CD8-positive, alpha-beta memory T cell (primary cell): ENCODE results near the gene FAM3B. TPM values are rescaled to one million over a fixed set of nuclear protein-coding genes. Genes with fewer than 3 reads are reported as not detected.
A peak's percentile ranks its signal among the peaks of the same experiment; 100 is the strongest.

Experiments
- CTCF ChIA-PET: fragments of 350-600 bp; sonication (Branson Sonifier 250); formaldehyde crosslinking; loops from one replicate; lab custom pipeline; 2021; ENCODE audit warnings: antibody characterized with exemption; lab: Charles Lee
- POLR2A ChIA-PET: fragments of 350-600 bp; sonication (Branson Sonifier 250); formaldehyde crosslinking; loops from one replicate; lab custom pipeline; 2021; ENCODE audit warnings: antibody characterized with exemption; lab: Charles Lee
- DNase-seq, 5 donors: peaks; one replicate each; pipeline versions ENCODE4 v3.0.0 to v3.0.0-alpha.2; 2020 to 2022; ENCODE audit warnings: mixed read lengths in 1 of 5
- H3K27ac ChIP-seq: one replicate; pipeline ENCODE4 v1.7.0; 2013; ENCODE audit warnings: low read depth, mild to moderate bottlenecking, low read length, moderate library complexity
- H3K27me3 ChIP-seq: 2 replicates; pipeline ENCODE4 v1.7.0; 2013; ENCODE audit warnings: low read length, mild to moderate bottlenecking; ENCODE audit not compliant: insufficient read depth, poor library complexity, severe bottlenecking
- H3K36me3 ChIP-seq: 2 replicates; pipeline ENCODE4 v1.7.0; 2013; ENCODE audit warnings: mild to moderate bottlenecking, low read length, moderate library complexity; ENCODE audit not compliant: insufficient read depth
- H3K4me1 ChIP-seq: 2 replicates; pipeline ENCODE4 v1.7.0; 2013; ENCODE audit warnings: mild to moderate bottlenecking, low read length, moderate library complexity; ENCODE audit not compliant: insufficient read depth
- H3K4me3 ChIP-seq: 2 replicates; pipeline ENCODE4 v1.7.0; 2013; ENCODE audit warnings: mild to moderate bottlenecking, low read length
- H3K9me3 ChIP-seq: 2 replicates; pipeline ENCODE4 v1.7.0; 2013; ENCODE audit warnings: mild to moderate bottlenecking, low read length
- H3K27ac Mint-ChIP-seq, 8 donors: one replicate each; pipeline ENCODE4 v1.8.0; 2020 to 2021; ENCODE audit warnings: mixed read lengths in 8 of 8, mild to moderate bottlenecking in 6 of 8, inconsistent platforms in 3 of 8, moderate library complexity in 3 of 8
- H3K27me3 Mint-ChIP-seq, 2 donors: one replicate each; pipeline ENCODE4 v1.8.0; 2020 to 2021; ENCODE audit warnings: mixed read lengths in 2 of 2, mild to moderate bottlenecking in 1 of 2, moderate library complexity in 1 of 2
- H3K36me3 Mint-ChIP-seq, 3 donors: one replicate each; pipeline ENCODE4 v1.8.0; 2020 to 2021; ENCODE audit warnings: mixed read lengths in 3 of 3, inconsistent platforms in 1 of 3, mild to moderate bottlenecking in 1 of 3
- H3K4me1 Mint-ChIP-seq, 3 donors: one replicate each; pipeline ENCODE4 v1.8.0; 2020 to 2021; ENCODE audit warnings: mixed read lengths in 3 of 3, inconsistent platforms in 1 of 3, mild to moderate bottlenecking in 1 of 3
- H3K4me3 Mint-ChIP-seq, 7 donors: one replicate each; pipeline ENCODE4 v1.8.0; 2020 to 2021; ENCODE audit warnings: mixed read lengths in 7 of 7, mild to moderate bottlenecking in 6 of 7, moderate library complexity in 4 of 7, inconsistent platforms in 2 of 7
- H3K9me3 Mint-ChIP-seq, 5 donors: one replicate each; pipeline ENCODE4 v1.8.0; 2020 to 2022; ENCODE audit warnings: mixed read lengths in 5 of 5, mild to moderate bottlenecking in 3 of 5, moderate library complexity in 2 of 5, inconsistent platforms in 1 of 5
- polyA plus RNA-seq: library from polyadenylated mRNA; unstranded; fragments of 300-500 nt; fragmentation: Illumina TruSeq; gene quantifications from one replicate; pipeline ENCODE4 v1.2.3, GENCODE V29; 2021
- total RNA-seq, 2 experiments: library from RNA; stranded (reverse); gene quantifications; one replicate each; pipeline ENCODE4 v1.2.3, GENCODE V29; 2021

The FAM3B gene
- total and polyA plus RNA-seq, 3 experiments from 2014 or later = not detected

DNA sequence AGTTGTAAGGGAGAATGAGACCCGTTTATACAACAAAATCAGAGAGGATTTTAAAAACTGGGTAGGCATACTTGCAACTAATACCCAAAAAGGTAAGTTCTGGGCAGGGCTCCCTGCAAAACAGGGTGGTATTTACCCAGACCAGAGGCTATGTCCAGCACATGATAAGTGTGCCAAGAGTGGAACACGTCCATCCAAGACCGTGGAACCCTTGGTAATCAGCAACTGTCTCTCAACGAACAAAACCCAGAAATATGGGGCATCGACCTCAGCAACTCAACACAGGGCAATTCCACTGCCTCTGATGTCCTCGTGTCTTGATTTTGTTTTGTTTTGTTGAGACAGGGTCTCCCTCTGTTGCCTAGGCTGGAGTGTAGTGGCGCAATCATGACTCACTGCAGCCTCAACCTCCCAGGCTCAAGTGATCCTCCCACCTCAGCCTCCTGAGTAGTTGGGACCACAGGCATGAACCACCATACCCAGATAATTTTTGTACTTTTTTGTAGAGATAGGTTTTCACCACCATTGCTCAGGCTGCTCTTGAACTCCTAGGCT, 82.7 kb downstream of the FAM3B start:
- ChIA-PET POLR2A (no interaction called here), CTCF (interaction anchor here (1.3 kb wide), 1 partner anchor 12 kb away, joined by 3 read pairs; no protein-coding TSS in a partner anchor)
- DNase-seq = peak in 1 of 5 donors; percentile 12
- Histone ChIP-seq H3K4me3 (no peak overlapping the region), H3K27ac (no peak overlapping the region), H3K36me3 (peaks cover 52% of the 10 kb centered on the region), H3K4me1 (no peaks in the 10 kb centered on the region), H3K9me3 (no peaks in the 10 kb centered on the region), H3K27me3 (no peaks in the 10 kb centered on the region)
- Mint-ChIP-seq H3K27me3 (no peaks in the 10 kb centered on the region), H3K36me3 (peaks cover 14 to 97% (median 50%) of the 10 kb centered on the region in 3 donors), H3K4me1 (no peaks in the 10 kb centered on the region), H3K4me3 (no peak overlapping the region), H3K27ac (peak overlapping the region in 2 of 8 donors; percentile 33 to 84), H3K9me3 (no peaks in the 10 kb centered on the region)

GRCh38 chr21:41402231-41402630, 85.6 kb downstream of the FAM3B start:
- CTCF ChIA-PET = no interaction called here

DNA sequence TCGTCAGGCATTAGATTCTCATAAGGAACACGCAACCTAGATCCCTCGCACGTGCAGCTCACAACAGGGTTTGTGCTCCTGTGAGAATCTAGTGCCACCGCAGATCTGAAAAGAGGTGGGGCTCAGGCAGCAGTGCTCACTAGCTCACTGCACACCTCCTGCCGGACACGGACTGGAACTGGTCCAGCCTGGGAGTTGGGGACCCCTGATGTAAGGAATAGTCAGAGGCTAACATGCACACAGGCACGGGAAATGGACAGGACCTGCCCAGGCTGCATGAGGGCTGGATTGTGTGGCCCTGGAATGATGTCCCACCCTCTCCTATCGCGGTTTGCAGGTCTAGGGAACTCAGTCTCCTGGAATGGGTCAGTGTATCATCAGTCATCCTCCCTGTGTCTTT, 86.2 kb downstream of the FAM3B start:
- Mint-ChIP-seq H3K36me3 (peaks cover 22 to 94% (median 51%) of the 10 kb centered on the region in 3 donors), H3K4me3 (no peak overlapping the region), H3K27me3 (no peaks in the 10 kb centered on the region), H3K27ac (no peak overlapping the region), H3K9me3 (no peaks in the 10 kb centered on the region), H3K4me1 (no peaks in the 10 kb centered on the region)
- no peaks in the 10 kb centered on the region for H3K27me3 ChIP-seq
- no peak for DNase-seq
- peaks cover 47% of the 10 kb centered on the region for H3K36me3 ChIP-seq
- no peaks in the 10 kb centered on the region for H3K9me3 ChIP-seq
- ChIA-PET CTCF (no interaction called here), POLR2A (no interaction called here)
- no peak overlapping the region for H3K4me3 ChIP-seq
- H3K27ac ChIP-seq = no peak overlapping the region
- H3K4me1 ChIP-seq = no peaks in the 10 kb centered on the region

More at GRCh38 chr21:41402231-41402630, 85.6 kb downstream of the FAM3B start:
- Mint-ChIP-seq H3K4me1 (no peaks in the 10 kb centered on the region), H3K27me3 (no peaks in the 10 kb centered on the region), H3K36me3 (peaks cover 22 to 94% (median 52%) of the 10 kb centered on the region in 3 donors), H3K4me3 (no peak overlapping the region), H3K9me3 (no peaks in the 10 kb centered on the region), H3K27ac (no peak overlapping the region)
- no peak for DNase-seq
- Histone ChIP-seq H3K27me3 (no peaks in the 10 kb centered on the region), H3K27ac (no peak overlapping the region), H3K36me3 (peaks cover 48% of the 10 kb centered on the region), H3K4me3 (no peak overlapping the region), H3K4me1 (no peaks in the 10 kb centered on the region), H3K9me3 (no peaks in the 10 kb centered on the region)
- POLR2A ChIA-PET = no interaction called here

DNA sequence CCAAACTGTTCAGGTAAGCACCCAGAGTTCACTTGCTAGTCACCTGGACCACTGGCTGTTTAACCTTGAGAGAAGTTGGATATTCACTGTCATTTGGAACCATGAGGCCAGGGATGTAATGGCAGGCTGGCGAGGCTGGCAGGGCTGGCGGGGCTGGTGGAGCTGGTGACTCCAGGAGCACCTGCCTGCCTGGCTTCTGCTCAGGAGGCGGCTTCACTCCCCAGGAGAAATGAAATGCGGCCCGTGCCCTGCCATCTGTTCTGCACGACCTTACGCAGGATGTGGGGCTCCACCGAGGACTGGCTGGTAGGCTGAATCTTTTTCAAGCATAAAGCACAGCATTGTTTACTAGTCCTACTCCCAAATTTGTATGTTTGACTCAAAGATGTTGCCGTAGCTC, 86.7 kb downstream of the FAM3B start:
- ChIA-PET CTCF (interaction anchor here (0.6 kb wide), 1 partner anchor 11 kb away, joined by 3 read pairs; no protein-coding TSS in a partner anchor), POLR2A (no interaction called here)
- Histone ChIP-seq H3K4me1 (no peaks in the 10 kb centered on the region), H3K27me3 (no peaks in the 10 kb centered on the region), H3K9me3 (no peaks in the 10 kb centered on the region), H3K36me3 (peaks cover 49% of the 10 kb centered on the region), H3K27ac (no peak overlapping the region), H3K4me3 (no peak overlapping the region)
- H3K27ac Mint-ChIP-seq = no peak overlapping the region
- H3K4me3 Mint-ChIP-seq = no peak overlapping the region
- no peaks in the 10 kb centered on the region for H3K9me3 Mint-ChIP-seq
- no peaks in the 10 kb centered on the region for H3K27me3 Mint-ChIP-seq
- no peaks in the 10 kb centered on the region for H3K4me1 Mint-ChIP-seq
- H3K36me3 Mint-ChIP-seq = peaks cover 21 to 94% (median 54%) of the 10 kb centered on the region in 3 donors
- no peak for DNase-seq

- no peak overlapping the region for H3K4me3 ChIP-seq
- H3K27me3 ChIP-seq = no peaks in the 10 kb centered on the region
- DNase-seq = no peak
- H3K27ac Mint-ChIP-seq = no peak overlapping the region
- peaks cover 45% of the 10 kb centered on the region for H3K36me3 ChIP-seq
- H3K4me3 Mint-ChIP-seq = no peak overlapping the region
- CTCF ChIA-PET = no interaction called here
- H3K4me1 Mint-ChIP-seq = no peaks in the 10 kb centered on the region
- H3K27ac ChIP-seq = no peak overlapping the region
- POLR2A ChIA-PET = no interaction called here
- no peaks in the 10 kb centered on the region for H3K27me3 Mint-ChIP-seq
- H3K36me3 Mint-ChIP-seq = peaks cover 26 to 94% (median 58%) of the 10 kb centered on the region in 3 donors
- H3K4me1 ChIP-seq = no peaks in the 10 kb centered on the region
- no peaks in the 10 kb centered on the region for H3K9me3 Mint-ChIP-seq
- H3K9me3 ChIP-seq = no peaks in the 10 kb centered on the region
Measured at GRCh38 chr21:41403966-41404365, 87.4 kb downstream of the FAM3B start.

DNA sequence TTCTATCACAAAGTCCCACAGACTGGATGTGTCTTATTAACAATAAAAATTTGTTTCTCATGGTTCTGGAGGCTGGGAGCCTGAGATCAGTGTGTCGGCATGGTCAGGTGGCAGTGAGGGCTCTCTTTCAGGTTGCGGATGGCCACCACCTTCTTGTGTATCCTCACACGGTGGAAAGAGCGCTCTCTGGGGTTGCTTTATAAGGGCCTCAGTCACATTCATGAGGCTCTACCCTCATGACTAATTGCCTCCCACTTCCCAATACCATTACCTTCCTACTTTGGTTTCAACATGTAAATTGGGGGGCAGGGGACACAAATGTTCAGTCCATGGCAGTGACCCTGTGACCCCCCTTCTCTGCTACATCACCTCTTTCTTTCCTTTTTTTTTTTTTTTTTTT, 88.7 kb downstream of the FAM3B start:
- H3K27me3 ChIP-seq = no peaks in the 10 kb centered on the region
- H3K9me3 ChIP-seq = no peaks in the 10 kb centered on the region
- Mint-ChIP-seq H3K36me3 (peaks cover 36 to 94% (median 63%) of the 10 kb centered on the region in 3 donors), H3K27me3 (no peaks in the 10 kb centered on the region), H3K4me3 (no peak overlapping the region), H3K27ac (no peak overlapping the region), H3K4me1 (no peaks in the 10 kb centered on the region), H3K9me3 (peaks cover 0 to 4% (median 0%) of the 10 kb centered on the region in 5 donors)
- POLR2A ChIA-PET = no interaction called here
- CTCF ChIA-PET = no interaction called here
- DNase-seq = no peak
- H3K36me3 ChIP-seq = peaks cover 34% of the 10 kb centered on the region
- H3K4me3 ChIP-seq = no peak overlapping the region
- H3K27ac ChIP-seq = no peak overlapping the region
- no peaks in the 10 kb centered on the region for H3K4me1 ChIP-seq

DNA sequence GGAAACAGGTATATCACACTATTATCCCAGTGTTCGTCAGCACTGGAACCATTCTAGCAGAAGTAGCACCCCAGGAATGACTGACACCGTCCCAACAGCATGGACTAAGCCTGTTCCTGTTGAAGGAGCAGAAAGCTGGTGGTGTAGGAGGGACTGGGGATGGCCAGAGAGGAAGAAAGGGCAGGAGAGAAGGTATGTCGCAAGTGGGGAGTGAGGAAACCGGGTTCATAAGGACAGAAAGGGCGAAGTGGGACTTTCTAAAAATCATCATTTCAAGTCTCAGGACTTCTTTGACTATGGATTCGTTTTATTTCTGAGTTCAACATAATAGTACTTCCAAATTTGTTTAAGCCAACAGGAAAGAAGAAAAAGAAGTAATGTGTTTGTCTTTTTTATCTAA, 89.7 kb downstream of the FAM3B start:
- ChIA-PET POLR2A (no interaction called here), CTCF (no interaction called here)
- Mint-ChIP-seq H3K9me3 (peaks cover 0 to 4% (median 0%) of the 10 kb centered on the region in 5 donors), H3K36me3 (peaks cover 40 to 90% (median 62%) of the 10 kb centered on the region in 3 donors), H3K27me3 (no peaks in the 10 kb centered on the region), H3K4me1 (no peaks in the 10 kb centered on the region), H3K4me3 (no peak overlapping the region), H3K27ac (no peak overlapping the region)
- Histone ChIP-seq H3K27ac (no peak overlapping the region), H3K4me3 (no peak overlapping the region), H3K9me3 (no peaks in the 10 kb centered on the region), H3K4me1 (no peaks in the 10 kb centered on the region), H3K27me3 (no peaks in the 10 kb centered on the region), H3K36me3 (peaks cover 34% of the 10 kb centered on the region)
- no peak for DNase-seq
